ENCODE results near the gene ANGPTL4.
A peak's percentile ranks its signal among the peaks of the same experiment; 100 is the strongest.
"Not testable (repeated sequence)": the region's sequence is repeated elsewhere in the genome, so short reads cannot be mapped to it uniquely, and the experiment has no call there.

ANGPTL4 gene

DNA sequence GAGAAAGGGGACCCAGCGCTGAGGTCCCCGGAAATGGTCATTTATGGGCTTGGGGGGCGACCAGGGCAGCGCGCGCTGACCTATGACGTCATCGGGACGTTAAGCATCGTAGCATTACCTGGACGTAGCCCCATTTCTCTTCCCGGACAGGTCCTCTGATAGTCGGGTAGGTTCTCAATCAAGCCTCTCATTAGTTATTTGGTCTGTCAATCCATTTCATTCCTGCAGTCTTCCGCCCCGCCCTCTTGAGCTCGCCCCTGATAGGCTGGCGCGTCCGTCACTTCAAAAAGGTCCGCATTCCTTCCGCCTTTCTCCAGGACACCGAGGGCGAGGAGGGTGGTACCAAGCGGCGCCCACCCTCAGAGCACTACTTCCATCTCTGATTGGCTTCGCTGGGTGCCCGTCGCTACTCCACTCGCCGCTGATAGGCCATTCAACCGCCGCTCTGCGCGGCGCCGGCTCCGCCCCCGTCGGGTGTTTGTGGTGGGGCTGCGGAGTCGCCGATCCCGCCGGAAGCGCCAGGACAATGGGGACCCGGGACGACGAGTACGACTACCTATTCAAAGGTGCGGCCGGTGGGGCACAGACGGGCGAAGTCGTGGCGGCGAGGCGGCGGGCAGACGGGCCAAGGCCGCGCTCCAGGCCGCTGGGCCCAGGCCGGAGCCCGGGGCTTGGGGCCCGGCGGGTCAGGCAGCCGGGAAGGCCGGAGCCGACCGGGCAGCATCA, 26.1 kb downstream of the ANGPTL4 start, which contains the start of gene RAB11B:
Gene RAB11B (plus strand): TSS at position 470 of the 726 bp plus-strand sequence. CDS start 57 bp downstream, at position 527.
- DNase-seq (ENCODE audit: low read depth, low spot score), result peak; percentile 100

- DNase-seq (ENCODE audit: low read depth, low spot score), result peak; percentile 57
Observed at GRCh38 chr19:8390617-8390981, 26.6 kb downstream of the ANGPTL4 start.

GRCh38 chr19:8391198-8392016, 27.5 kb downstream of the ANGPTL4 start:
- no peak for DNase-seq (ENCODE audit: low read depth, low spot score)

GRCh38 chr19:8392017-8392591, 28.1 kb downstream of the ANGPTL4 start:
- DNase-seq (ENCODE audit: low read depth, low spot score), result no peak

DNA sequence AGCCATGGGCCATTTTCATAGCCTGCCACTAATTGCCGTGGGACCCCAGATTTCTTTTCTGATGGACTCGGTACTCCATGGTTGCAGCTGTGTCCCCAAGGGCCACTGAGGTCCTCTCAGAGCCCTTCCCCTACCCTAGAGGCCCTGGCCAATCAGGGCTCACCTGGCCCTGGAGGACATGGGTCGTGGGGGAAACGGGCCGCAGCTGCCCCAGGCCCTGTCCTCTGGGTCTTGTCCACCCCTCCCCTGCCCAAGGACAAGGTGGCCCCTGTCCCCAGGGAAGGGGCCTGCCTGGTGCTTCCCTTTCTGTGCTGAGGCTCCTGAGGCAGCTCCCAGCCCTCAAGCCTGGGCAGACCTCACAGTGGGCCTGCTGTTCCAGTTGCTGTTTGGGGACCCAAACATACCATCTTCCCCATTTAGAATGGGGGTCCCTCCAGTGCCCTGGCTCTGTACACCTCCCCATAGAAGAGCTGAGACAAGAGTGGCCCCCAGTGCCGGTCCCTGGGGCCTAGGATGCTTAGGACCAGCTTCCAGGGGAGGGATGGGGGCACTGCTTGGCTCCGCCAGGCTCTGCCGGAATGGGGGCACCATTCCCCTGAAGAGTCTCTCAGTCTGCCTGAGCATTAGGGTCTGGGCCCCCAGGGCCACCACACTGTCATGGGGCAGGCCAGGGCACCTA, 29.4 kb downstream of the ANGPTL4 start:
- no peak for DNase-seq (ENCODE audit: low read depth, low spot score)

DNA sequence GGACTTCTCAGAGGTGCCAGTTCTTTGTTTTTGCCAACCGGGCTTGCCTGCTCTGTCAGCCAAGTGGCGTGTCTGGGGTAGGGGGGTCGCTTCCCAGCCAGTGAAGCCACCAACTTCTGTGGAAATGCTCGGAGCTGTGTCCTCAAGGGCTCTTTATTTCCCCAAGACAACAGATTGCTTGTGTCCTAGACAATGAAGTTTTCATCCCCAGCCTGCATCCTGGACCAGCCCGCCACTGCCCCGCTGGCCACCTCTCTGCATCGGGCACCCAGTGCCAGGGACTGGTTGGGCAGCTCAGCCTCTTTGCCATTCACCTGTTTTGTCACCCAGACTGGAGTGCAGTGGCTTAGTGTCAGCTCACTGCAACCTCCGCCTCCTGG, 29.9 kb downstream of the ANGPTL4 start:
- DNase-seq (ENCODE audit: low read depth, low spot score), result no peak

DNA sequence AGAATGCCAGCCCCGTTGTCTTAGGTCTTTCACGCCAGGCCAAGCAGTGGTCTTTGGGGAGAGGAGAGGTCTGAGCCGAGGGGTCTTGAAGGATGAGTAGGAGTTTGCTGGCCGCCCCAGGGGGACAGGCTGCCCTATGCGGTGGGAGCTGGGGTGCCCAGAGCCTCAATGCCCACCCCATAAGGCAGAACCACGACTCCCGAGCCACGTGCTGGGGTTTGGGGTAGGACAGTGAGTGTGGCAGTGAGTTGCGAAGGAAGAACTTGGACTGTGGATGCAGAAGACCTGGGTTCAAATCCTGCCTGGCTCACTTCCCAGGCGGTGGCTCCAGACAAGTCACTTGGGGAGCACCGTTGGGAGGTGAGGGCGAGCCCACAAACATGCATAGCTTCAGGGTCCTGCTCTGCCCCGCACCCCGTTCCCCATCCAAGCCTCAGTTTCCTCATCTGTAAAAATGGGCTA, 31.7 kb downstream of the ANGPTL4 start:
- no peak for DNase-seq (ENCODE audit: low read depth, low spot score)

- no peak for DNase-seq (ENCODE audit: low read depth, low spot score)
Observed at GRCh38 chr19:8396185-8396562, 32.2 kb downstream of the ANGPTL4 start.

- DNase-seq (ENCODE audit: low read depth, low spot score), result no peak
Observed at GRCh38 chr19:8396563-8397203, 32.7 kb downstream of the ANGPTL4 start.

DNA sequence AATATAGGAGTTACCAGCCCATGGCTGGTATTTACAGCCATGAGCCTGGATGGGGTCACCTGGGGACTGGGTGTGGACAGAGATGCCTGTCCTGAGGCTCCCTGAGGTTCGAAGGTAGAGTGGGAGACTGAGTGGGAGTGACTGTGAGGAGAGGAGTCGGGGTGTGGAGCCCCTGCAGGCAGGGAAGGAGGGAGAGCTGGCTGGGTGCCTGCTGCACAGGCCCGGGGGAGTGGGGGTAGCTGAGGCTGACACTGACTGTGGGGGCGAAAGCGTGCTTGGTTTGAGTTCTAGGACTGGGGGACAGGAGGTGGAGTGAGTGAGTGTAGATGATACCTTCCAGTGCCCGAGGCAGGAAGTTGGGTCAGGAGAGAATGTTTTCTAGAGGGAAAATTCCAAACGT, 33.3 kb downstream of the ANGPTL4 start:
- DNase-seq (ENCODE audit: low read depth, low spot score), result no peak

DNA sequence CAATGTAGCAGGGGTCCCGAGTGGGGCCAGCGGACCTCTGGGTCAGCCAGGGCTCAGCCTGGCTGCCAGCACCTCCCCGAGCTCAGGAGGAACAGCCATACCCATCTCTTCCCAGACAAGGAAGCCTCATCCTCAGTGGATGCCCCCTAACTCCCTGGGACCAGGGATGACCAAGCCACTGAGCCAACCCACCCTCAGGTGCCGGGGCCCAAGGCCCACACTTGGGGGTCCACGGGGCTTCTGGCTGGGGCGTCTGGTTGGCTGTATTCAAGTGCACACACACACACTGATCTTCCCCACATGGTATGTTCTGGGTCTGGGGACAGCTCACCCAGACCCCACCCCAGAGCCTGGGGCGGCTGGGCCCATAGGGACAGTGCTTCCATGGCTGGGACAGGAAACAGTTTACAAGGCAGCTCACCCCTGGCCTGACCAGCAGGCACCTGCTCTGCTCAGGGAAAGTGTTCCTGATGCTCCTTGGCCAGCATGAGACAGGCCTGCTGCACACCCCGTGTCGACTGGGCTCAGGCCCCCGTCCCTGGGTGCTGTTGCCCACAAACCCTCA, 33.9 kb downstream of the ANGPTL4 start:
- DNase-seq (ENCODE audit: low read depth, low spot score), result no peak

DNA sequence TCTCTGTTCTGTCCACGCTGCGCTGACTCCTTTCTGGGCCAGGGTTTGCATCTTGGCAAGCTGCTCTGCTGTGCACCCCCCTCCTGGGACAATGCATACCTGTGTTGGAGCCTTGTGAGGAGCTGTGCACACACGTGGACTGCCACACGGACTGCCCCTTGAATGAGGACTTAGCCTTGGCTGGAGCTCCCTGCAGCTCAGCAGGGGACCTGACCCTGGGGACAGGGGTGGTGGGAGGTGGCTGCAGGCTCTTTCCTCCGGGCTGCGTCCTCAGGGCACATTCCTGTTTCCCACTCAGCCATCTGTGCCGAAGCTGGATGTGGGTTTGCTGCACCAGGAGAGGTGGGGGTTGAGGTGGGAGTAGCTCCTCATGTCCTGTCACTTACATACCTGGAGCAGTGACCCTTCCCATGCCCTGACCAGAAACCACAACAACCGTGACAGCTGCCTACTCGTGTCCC, 34.4 kb downstream of the ANGPTL4 start:
- no peak for DNase-seq (ENCODE audit: low read depth, low spot score)

GRCh38 chr19:8399681-8400188, 35.8 kb downstream of the ANGPTL4 start:
- DNase-seq (ENCODE audit: low read depth, low spot score), result no peak

DNA sequence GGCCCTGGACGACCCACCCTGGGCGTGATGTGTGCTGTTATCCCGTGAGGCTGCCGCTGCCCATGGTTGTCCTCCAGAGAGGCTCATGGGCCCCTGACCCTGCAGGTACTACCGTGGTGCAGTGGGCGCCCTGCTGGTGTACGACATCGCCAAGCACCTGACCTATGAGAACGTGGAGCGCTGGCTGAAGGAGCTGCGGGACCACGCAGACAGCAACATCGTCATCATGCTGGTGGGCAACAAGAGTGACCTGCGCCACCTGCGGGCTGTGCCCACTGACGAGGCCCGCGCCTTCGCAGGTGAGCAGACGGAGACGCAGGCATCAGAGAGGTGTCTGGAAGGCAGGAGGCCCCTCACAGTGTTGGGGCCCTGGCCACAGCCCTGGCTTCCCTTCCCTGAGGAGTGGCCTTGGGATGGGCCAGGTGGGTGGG, 38.0 kb downstream of the ANGPTL4 start:
- DNase-seq (ENCODE audit: low read depth, low spot score), result no peak

DNA sequence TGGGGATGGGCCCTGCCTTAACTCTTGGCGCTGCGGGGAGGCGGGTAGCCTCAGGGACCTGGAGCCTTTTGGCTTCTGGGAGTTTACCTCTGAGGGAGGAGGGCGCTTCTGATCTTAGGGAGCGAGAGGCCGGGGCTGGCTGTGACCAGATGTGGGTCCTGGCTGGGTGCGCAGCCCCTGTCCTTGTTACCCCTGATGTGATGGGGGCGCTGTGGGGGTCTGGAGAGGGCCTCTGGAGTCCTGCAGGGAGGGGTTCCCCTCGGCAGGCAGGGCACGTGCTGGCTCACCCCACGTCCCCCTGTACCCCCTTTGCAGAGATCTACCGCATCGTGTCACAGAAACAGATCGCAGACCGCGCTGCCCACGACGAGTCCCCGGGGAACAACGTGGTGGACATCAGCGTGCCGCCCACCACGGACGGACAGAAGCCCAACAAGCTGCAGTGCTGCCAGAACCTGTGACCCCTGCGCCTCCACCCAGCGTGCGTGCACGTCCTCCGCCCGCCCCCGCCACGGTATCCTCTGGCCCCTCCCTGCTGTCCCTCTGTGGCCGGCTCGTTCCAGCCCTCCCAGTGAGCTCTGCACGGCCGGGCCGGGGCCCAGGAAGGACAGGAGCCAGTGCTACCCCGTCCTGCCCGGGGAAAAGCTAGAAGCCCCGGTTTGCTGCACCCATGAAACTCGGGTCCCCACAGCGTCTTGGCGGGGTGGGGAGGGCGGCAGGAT, 39.3 kb downstream of the ANGPTL4 start:
- DNase-seq (ENCODE audit: low read depth, low spot score), result no peak

DNA sequence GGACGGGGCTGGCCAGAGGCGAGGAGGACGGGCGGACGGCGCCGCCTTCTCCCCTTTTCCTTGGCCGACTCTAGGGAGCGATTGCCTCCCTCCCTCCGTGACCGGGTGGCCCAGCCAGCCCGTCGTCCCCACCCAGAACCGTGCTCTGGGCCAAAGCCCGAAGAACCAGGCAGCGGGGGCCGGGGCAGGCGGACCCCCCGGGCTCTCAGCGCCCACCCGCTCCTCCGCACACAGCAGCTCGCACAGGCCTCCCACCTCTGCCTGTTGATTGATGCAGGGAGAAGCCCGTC, 39.8 kb downstream of the ANGPTL4 start:
- no peak for DNase-seq (ENCODE audit: low read depth, low spot score)

DNA sequence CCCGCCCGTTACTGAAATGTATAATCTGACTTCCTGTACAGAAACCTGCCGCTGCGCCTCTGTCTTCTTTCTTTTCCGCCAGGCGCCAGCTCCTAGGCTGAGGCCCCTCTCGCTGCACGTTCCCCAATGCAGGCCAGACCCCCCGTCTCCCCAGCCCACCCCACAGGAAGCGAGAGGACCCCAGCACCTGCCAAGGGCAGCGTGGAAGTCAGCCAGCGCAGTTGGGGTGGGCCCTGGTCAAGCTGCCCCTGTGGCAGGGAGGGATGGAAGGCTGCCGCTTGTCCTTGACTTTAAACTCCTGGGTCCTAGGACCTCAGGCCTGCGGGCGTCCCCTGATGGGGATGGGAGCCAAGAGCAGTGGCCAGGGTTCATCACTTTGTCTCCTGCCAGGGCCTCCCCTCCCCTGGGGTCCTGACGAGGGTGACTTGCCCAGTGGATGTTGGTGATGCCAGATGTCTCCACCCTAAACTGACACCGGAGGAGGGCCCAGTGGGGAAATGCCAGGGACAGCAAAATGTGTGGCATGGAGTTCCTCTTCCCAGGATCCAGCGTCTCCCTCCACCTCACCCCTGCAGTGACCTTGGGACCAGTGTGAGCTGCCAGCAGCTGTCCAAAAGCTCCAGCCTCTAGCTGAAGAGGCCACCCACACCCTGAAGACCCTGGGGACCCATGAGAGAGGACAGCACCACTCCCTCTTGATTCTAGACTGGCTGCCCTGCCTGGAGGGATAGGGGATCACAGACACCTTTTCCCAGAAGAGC, 40.6 kb downstream of the ANGPTL4 start:
- no peak for DNase-seq (ENCODE audit: low read depth, low spot score)

GRCh38 chr19:8410718-8411117, 46.8 kb downstream of the ANGPTL4 start:
- DNase-seq (ENCODE audit: low read depth, low spot score), result not testable (repeated sequence)

- peak; percentile 88 for DNase-seq (ENCODE audit: low read depth, low spot score)
Observed at GRCh38 chr19:8412783-8413628, 49.1 kb downstream of the ANGPTL4 start, which contains the start of gene MARCHF2. MARCHF2 (plus strand) TSS chr19:8413305; CDS start chr19:8421841, 8,536 bp downstream.

Measured in brain pericyte (primary cell).